Endothelial cell of umbilical vein (primary cell): ENCODE results near the gene FAM187B. TPM values are rescaled to one million over a fixed set of nuclear protein-coding genes. Genes with fewer than 3 reads are reported as not detected.
"Not testable (repeated sequence)": the region's sequence is repeated elsewhere in the genome, so short reads cannot be mapped to it uniquely, and the experiment has no call there.

Experiments
- BruUV-seq: library from RNA; stranded (reverse); fragments of 400-500 nt; replicated peaks from 2 replicates; lab custom pipeline; 2021; lab: Mats Ljungman, UMichigan
- CTCF ChIA-PET: fragments of 300-600, 350-600 bp; sonication (Branson Sonifier 250); formaldehyde crosslinking; loops from one replicate; lab custom pipeline; 2021; ENCODE audit warnings: antibody characterized with exemption, inconsistent platforms; lab: Charles Lee
- POLR2A ChIA-PET: fragments of 300-600, 350-600 bp; sonication (Branson Sonifier 250); formaldehyde crosslinking; loops from one replicate; lab custom pipeline; 2021; ENCODE audit warnings: antibody characterized with exemption, inconsistent platforms; lab: Charles Lee
- DNase-seq: peaks from one replicate; pipeline ENCODE4 v3.0.0-alpha.2; 2011; ENCODE audit warnings: low read depth, low spot score
- FAIRE-seq: peaks from 2 replicates; lab custom pipeline; 2011; peaks lifted over from hg19 to GRCh38; lab: Jason Lieb, UNC
- H2AFZ ChIP-seq: 2 replicates; pipeline ENCODE4 v1.6.0; 2012; ENCODE audit warnings: low read depth, low read length, control low read depth, inconsistent platforms
- H3K27ac ChIP-seq: 2 replicates; pipeline ENCODE4 v1.5.1; 2011; ENCODE audit warnings: low read depth, mild to moderate bottlenecking, control low read depth, low read length, moderate library complexity; ENCODE audit not compliant: insufficient read depth
- H3K27me3 ChIP-seq, 2 experiments: 2 replicates each; pipeline versions ENCODE4 v1.6.0 to v1.6.1; 2011; ENCODE audit warnings: low read length in 2 of 2, mixed read lengths in 1 of 2; ENCODE audit not compliant: control insufficient read depth in 2 of 2, insufficient read depth in 2 of 2
- H3K36me3 ChIP-seq, 2 experiments: 2 replicates in 1 of 2; 3 replicates in 1 of 2; pipeline ENCODE4 v1.5.1; 2011; ENCODE audit warnings: low read length in 2 of 2, mild to moderate bottlenecking in 1 of 2, moderate library complexity in 1 of 2; ENCODE audit not compliant: control insufficient read depth in 2 of 2, insufficient read depth in 2 of 2; ENCODE audit errors: extremely low read depth in 1 of 2
- H3K4me1 ChIP-seq: 3 replicates; pipeline ENCODE4 v1.5.1; 2011; ENCODE audit warnings: mild to moderate bottlenecking, low read length; ENCODE audit not compliant: control insufficient read depth, insufficient read depth; ENCODE audit errors: extremely low read depth
- H3K4me2 ChIP-seq: 2 replicates; pipeline ENCODE4 v1.6.1; 2011; ENCODE audit warnings: low read length, control low read depth, mixed read lengths; ENCODE audit not compliant: insufficient read depth
- H3K4me3 ChIP-seq, 3 experiments: fragments of 200-600 bp in 1 of 3; sonication (generic), shearing (Covaris generic) in 1 of 3; replicated peaks in 1 of 3; 2 replicates each; pipeline ENCODE4 v1.5.1; 2011 to 2016; ENCODE audit warnings: control low read depth in 3 of 3, low read length in 3 of 3, mild to moderate bottlenecking in 2 of 3, inconsistent platforms in 1 of 3, low read depth in 1 of 3, moderate library complexity in 1 of 3; ENCODE audit not compliant: insufficient read depth in 1 of 3
- H3K79me2 ChIP-seq: 2 replicates; pipeline ENCODE4 v1.6.0; 2012; ENCODE audit warnings: low read length, inconsistent platforms; ENCODE audit not compliant: control insufficient read depth, insufficient read depth
- H3K9ac ChIP-seq: replicated peaks from 2 replicates; pipeline ENCODE3; 2011; ENCODE audit warnings: low read length, control low read depth; ENCODE audit not compliant: insufficient read depth; ENCODE audit errors: extremely low read depth
- H3K9me1 ChIP-seq: replicated peaks from 3 replicates; pipeline ENCODE4 v1.6.0; 2011; ENCODE audit warnings: mild to moderate bottlenecking, low read length; ENCODE audit not compliant: control insufficient read depth, insufficient read depth; ENCODE audit errors: extremely low read depth
- H3K9me3 ChIP-seq: replicated peaks from 2 replicates; pipeline ENCODE4 v1.5.1; 2012; ENCODE audit warnings: low read length, inconsistent platforms; ENCODE audit not compliant: control insufficient read depth, insufficient read depth
- H4K20me1 ChIP-seq: replicated peaks from 2 replicates; pipeline ENCODE3; 2011; ENCODE audit warnings: mild to moderate bottlenecking, low read length; ENCODE audit not compliant: control insufficient read depth, insufficient read depth; ENCODE audit errors: extremely low read depth
- MAX ChIP-seq: IDR thresholded peaks from 2 replicates; pipeline ENCODE4 v1.6.1; 2011; ENCODE audit not compliant: insufficient read depth, insufficient read length
- dilution Hi-C: fragments of 300-500 bp; cut with MboI; formaldehyde crosslinking; loops from one replicate; pipeline ENCODE4 v1.15.0; 2019; ENCODE audit warnings: low sequenced_read_pairs; ENCODE audit not compliant: extremely low pct_ligation_motif_present
- intact Hi-C: fragments of 100-400 bp; cut with micrococcal nuclease; formaldehyde crosslinking; loops from one replicate; pipeline ENCODE4 v1.10.0; 2022
- polyA plus RNA-seq, 4 experiments: library from polyadenylated mRNA; depleted of rRNA in 3 of 4; stranded (reverse) in 3 of 4; unstranded in 1 of 4; fragments of >200 nt; gene quantifications; 2 replicates each; pipeline versions ENCODE4 v1.2.1 to v1.2.3, GENCODE V29; 2011 to 2012; ENCODE audit warnings: missing spikeins in 1 of 4
- total RNA-seq: library from RNA; stranded (reverse); gene quantifications from 2 replicates; pipeline ENCODE4 v1.2.3, GENCODE V29; 2021

The FAM187B gene
- total and polyA plus RNA-seq, 2 donors (not counting 3 experiments of a cell fraction or from before 2014, with no cell fraction given) = not detected

- Histone ChIP-seq H3K4me2 (no peak overlapping the region), H3K4me3 (no peak overlapping the region), H3K36me3 (no peaks in the 10 kb centered on the region), H4K20me1 (no peaks in the 10 kb centered on the region), H3K4me1 (no peaks in the 10 kb centered on the region), H3K9me1 (no peaks in the 10 kb centered on the region), H3K79me2 (no peaks in the 10 kb centered on the region), H3K27ac (no peak overlapping the region), H3K9me3 (no peaks in the 10 kb centered on the region), H2AFZ (no peak overlapping the region), H3K27me3 (peaks cover 3 to 17% of the 10 kb centered on the region in 2 experiments), H3K9ac (no peak overlapping the region)
- BruUV-seq = no TSS peak
- DNase-seq (no peak), FAIRE-seq (no peak)
- ChIA-PET CTCF (interaction anchor here (1.9 kb wide), 1 partner anchor 29 kb away, joined by 8 read pairs; the partner anchor contains the start of gene USF2), POLR2A (no interaction called here)
- intact Hi-C loops (no loop called here), dilution Hi-C loops (no loop called here)
- no peak for TF ChIP-seq MAX
Observed at GRCh38 chr19:35240327-35240726, 11.8 kb upstream of the FAM187B start.

- H2AFZ ChIP-seq, H3K9me3 ChIP-seq, DNase-seq, BruUV-seq, POLR2A ChIA-PET, H3K9me1 ChIP-seq, H3K4me3 ChIP-seq, dilution Hi-C loops, H3K4me2 ChIP-seq, intact Hi-C loops, H3K27ac ChIP-seq, FAIRE-seq, H3K4me1 ChIP-seq, H3K79me2 ChIP-seq, H3K36me3 ChIP-seq, H3K9ac ChIP-seq, H4K20me1 ChIP-seq: not testable (repeated sequence)
- peaks cover 3 to 17% of the 10 kb centered on the region in 2 experiments for H3K27me3 ChIP-seq
- CTCF ChIA-PET = interaction anchor here (1.9 kb wide), 1 partner anchor 29 kb away, joined by 8 read pairs; the partner anchor contains the start of gene USF2
Observed at GRCh38 chr19:35239597-35239996, 11.1 kb upstream of the FAM187B start.
